GM18873 (cell line): ENCODE data around the gene PTPRN2.

ENCODE experiments used
- ATAC-seq: cut with Tn5 transposase; IDR thresholded peaks from one replicate; pipeline ENCODE4 v1.9.1; 2021; ENCODE audit warnings: mild to moderate bottlenecking, moderate library complexity, moderate number of reproducible peaks; ENCODE audit not compliant: unreplicated experiment, low FRiP score

Gene PTPRN2

DNA sequence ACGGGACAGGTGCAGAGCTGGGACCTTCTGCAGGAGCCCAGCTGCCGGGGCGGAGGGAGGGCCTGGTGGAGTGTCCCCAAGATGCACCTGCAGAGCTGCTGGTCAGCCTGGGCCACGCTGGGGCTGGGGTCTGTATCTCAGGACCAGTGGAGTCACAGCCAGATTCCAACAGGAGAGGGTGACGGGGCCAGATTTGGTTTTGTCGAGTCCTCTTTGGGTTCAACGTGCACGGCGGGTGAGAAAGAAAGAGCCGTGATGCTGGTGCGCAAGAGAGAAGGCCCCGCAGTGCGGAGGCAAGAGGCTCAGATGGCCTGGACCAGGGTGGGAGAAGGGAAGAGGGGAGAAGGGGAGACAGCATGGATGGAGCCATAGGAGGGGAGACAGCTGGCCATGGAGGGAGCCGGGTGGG is 462.9 kb downstream of the PTPRN2 start:
- ATAC-seq = no peak

DNA sequence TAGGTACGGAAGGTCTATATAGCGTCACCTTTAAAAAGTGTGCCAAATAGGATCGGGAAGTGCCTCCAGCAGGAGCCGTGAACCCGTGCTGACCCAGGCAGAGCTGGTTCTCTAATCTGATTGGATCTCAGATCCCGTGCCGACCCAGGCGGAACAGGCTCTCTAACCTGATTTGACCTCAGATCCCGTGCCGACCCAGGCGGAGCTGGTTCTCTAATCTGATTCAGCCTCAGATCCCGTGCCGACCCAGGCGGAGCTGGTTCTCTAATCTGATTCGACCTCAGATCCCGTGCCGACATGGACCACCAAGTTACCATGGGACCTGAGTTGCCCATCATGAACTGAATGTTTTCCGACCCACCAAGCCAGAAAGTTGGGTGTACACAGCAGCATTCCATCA is 463.9 kb downstream of the PTPRN2 start:
- ATAC-seq = no peak

DNA sequence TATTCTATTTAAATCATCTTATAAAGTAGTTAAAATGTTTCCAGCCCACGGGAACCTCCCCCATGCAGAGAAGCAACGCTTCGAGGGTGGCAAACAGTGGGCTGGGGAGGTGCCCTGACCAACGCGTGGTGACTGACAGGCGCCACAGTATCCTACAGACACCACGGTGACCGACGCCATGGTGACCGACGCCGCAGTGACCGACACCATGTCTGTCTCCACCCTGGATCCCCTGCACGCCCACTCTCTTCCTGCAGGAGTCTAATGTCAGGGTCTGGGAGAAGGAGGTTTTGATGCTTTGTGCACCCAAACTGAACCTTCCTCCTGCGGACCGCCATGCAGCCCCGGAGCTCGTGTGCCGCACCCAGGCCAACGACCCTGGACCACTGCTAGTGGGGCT is 464.4 kb downstream of the PTPRN2 start:
- ATAC-seq = no peak

DNA sequence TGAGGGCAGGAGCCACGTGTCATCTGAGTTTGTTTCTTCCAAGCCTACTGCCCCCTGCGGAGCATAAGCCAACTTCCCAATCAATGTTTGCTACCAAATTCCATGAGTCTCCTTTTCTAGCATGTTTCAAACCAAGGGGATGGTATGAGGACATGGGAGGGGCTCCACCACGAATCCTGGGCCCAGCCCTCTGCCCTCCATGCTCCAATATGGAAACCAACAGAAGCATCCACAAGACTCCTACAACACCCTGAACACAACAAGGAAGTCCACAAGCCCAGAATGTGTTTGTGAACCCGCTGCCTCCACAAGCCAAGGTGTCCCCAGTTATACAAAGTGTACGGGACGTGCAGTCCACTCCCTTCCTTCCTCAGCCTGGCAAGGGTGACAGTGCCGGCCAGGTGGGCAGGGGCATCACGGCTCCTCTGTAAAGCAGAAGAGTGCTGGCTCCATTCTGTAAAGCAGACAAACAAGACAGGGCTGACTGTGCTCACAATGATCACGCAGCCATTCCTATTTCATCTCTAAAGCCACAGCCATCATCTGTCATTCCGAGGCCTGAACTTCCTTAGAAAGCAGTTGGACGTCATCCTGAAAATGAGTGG is 466.1 kb downstream of the PTPRN2 start:
- no peak for ATAC-seq

DNA sequence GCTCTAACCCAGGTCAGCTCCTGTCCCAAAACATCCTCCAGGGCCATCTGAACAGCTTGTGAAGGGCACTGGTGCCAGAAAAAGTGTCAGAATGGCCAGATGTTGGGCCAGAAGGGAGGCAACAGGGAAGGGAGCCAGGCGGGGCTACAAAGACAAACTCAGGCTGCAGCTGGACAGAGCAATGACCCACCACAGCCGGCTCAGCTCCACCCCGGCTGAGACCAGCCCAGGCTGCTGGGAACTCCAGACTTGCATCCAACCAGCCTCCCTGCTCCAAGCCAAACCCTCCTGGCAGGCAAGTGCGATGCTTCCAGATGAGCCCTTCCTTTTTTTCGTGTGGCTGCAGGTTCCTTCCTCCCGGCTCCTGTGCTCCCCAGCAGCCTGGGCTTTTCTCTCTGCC is 466.9 kb downstream of the PTPRN2 start:
- no peak for ATAC-seq

DNA sequence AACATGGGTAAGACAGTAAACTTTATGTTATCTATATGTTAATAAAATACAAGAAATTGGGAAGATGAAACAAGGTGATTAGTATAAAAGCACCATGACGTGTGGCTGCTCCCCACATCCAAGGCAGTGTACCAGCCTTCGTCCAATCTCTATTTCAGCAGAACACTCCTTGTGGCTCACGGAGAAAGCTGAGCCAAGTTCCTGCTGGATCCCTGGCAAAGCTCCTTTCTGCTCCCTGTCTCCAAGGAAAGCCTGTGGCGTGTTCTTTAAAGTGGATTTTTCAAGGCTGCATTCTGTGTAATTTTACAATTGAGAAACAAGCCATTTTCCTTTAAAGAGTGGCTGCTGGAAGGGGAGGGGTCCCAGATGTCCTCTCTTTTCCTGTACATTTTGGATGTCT is 467.3 kb downstream of the PTPRN2 start:
- no peak for ATAC-seq

DNA sequence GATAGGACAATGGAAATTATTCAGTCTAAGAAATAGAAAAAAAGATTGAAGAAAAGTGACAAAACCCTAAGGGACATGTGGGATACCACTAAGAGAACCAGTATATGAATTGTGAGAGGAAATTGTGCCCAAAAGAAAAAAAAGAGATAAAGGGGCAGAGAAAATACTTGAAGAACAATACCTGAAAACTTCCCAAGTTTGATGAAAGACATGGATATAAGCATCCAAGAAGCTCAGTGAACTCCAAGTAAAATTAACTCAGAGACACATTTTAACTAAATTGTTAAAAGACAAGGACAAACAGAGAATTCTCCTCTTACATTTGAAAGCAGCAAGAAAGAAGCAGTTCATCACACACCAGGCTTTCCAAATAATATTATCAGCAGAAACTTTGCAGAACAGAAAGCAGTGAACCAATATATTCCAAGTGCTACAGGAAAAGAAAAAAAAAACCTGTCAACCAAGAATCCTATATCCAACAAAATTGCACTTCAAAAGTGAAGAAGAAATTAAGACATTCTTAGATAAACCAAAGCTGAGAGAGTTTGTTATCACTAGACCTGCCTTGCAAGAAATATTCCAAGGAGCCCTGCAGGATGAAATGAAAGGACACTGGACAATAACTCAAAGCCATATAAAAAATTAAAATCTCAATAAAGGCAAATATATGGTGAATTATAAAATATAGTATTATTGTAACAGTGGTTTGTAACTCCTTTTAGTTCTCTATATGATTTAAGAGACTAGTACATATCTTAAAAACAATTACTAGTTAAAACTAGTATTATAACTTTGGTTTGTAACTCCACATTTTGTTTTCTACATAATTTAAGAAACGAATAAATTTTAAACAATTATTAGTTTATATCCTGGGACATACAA is 470.0 kb downstream of the PTPRN2 start:
- no peak for ATAC-seq

DNA sequence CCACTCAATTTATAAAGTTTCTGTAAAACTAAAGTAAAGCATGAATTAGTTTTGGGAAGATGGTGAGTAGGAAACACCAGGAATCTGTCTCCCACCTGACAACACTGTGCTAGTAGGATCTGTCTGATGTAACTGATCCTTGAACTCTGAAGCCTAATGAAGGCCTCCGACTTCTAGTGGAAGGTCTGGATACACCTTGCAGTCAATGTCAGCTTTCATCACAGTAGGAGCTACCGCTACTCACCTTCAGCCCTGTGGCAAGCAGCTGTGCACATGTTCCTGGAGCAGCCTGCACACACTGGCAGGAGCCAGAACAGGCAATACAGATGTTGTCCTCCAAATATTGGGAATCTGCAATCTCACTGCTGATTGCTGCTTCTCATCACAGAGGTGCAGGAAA is 471.4 kb downstream of the PTPRN2 start:
- ATAC-seq = no peak

DNA sequence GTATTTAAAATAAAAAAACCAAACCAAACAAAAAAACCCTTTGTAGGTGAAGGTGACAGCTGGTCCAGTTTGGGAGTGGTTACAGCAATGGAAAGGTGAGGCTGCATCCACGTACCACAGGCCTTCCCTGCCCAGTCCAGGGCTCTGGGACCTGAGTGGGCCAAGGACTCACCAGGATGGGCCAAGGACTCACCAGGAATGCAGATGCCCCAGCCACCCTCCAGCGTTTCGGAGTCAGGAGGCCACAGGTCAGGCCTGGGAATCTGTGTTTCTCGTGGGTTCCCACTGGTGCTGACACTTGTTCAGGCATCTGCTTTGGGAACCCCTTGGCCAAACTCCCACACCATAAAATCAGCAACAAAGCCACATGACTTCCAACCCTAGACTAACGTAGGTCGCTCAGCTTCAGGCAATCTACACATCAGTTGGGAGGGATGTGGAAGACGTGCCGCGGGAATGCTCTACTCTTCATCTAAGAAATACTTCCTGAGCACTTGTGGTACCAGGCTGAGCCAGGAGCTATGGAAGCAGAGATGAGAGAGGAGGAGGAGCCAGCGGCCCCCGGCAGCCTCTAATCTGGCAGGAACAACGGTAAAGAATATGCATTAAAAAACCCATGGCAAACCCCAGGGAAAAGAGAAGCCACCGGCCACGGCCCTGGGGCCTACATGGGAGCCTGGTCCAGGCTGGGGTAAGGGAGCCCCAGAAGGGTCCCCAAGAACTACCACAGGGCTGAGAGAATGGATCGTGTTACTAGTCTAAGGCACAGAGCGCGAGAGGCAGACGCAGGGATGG is 473.4 kb downstream of the PTPRN2 start:
- ATAC-seq = no peak

DNA sequence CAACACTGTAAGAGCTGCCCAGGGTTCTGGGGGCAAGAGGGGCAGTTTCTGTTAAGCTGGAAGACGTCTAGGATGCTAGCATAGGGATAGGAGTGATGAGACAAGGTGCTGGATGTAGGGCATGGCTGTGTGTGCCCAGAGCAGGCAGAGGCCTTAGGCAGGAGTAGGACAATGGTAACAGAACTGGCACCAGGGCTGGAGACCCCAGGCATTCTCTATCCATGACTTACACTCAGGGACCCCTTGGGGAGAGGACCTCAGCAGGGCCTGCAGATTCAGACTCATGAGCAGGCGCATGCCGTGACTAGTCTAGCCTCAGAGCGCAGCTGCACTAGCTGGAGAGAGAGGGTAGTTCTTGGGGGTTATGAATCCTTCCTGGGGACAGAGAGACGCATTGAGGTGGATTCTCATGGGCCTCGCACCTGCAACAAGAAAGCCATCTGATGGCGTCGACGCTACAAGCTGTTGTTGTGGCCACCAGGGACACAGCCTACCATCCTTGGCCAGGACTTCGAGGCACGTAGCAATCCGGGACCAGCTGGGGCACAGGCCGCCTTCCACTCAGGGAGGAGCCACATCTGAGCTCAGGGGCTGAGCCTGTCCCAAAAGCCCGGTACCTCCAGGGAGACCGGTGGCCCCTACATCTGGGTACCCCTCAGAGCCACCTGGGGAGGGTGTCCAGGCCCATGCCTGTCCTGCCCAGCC is 474.1 kb downstream of the PTPRN2 start:
- ATAC-seq = no peak

DNA sequence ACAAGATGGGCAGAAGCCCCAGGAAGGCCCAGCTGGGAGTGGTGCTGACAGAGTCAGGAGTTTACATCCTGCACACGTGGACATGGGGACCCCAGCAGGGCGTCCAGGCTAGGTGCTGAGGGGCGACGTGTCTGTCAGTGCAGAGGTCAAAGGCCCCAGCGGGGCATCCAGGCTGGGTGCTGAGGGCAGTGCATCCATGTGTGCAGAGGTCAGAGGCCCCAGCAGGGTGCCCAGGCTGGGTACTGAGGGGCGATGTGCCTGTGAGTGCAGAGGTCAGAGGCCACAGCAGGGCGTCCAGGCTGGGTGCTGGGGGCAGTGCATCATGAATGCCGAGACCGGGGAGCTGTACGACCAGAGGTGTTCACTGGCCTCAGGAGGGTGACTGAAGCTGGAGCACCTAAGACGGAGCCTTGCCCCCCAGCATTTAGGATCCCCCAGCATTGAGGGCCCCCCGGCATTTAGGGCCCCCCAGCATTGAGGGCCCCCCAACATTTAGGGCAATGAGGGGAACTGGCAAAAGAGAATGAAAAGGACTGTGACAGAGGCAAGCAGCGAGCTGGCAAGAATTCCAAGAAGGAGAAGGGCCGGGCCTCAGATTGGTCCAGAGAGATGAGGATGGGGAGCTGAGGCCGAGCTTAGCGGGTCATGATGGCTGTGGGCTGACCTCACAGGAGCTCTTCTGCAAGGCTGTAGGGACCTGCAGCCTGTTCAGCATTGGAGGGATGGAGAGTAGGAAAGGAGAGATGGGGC is 474.9 kb downstream of the PTPRN2 start:
- no peak for ATAC-seq

DNA sequence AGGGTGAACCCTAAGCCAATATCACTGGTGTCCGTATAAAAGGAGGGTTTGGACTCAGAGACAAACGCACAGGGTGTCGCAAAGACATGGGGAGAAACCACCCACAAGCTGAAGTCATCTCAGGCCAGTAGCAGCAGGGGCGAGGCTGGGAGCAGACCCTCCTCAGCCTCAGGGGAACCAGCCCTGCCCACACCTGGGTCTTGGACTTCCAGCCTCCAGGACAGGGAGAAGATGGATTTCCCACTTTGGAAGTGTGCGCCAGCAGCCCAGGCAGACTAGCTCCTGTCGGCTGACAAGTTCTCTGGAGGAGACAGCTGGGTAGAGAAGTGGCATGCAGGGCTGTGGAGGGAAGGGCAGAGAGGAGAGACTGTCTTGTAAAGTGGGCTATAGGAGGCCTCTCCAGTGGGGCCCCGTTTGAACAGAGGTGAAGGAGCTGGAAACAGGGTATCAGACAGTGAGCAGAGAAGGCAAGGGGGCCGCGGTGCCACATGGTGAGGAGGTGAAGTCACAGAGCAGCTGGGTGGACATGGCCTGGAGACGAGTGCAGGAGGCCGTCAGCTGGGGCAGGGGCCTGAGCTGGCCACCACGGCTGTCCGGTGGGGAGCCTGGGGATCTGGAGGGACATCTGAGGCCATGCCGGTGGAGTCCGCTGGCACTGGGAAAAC is 475.6 kb downstream of the PTPRN2 start:
- ATAC-seq = no peak

DNA sequence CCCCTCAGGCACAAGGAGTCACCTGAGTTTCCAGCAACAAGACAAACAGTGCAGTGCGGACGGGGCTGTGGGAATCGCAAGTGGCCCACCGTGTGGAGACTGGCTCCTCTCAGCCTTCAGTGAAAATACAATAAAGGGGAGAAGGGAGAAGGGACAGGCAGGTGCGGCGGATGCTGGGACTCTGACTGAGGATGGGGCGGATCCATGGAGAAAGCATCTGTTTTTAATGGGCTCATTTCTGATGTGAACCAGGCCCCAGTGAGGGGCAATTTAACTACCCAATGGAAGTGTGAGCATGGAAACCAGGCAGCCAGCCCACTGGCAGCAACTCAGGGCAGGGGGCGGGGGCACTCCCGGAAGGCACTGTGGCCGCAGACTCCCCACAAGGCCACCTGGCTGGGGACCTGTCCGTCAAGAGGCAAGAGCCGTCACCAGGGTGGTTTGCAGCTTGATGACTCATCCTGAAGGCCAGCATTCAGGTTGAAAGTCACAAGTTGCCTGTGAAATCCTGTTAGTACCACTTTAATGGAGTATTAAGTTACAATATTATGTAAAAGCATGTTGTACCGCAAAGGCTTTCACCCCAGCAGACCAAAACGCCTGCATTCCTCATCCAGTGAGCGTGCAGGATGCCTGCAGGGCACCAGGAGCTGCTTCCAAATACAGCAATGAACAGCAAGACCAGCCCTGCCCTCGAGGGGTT is 476.4 kb downstream of the PTPRN2 start:
- ATAC-seq = no peak

DNA sequence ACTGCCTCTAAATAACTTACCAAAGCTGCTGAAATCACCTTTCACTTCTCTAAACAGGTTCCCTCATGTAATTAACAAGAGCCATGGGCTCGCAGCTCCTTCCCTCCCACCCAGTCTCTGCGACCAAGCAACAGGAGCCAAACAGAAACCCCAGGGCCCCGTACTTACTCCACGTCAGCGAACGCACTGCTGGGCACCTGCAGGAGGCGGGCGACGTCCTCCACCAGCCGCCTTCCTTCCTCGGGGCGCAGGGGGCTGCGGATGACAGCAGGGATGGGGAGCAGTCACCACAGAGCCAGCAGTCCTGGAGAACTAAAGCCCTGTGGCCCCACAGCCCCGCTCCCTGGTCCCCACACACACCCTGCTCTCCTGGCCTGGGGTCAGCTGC is 477.0 kb downstream of the PTPRN2 start:
- ATAC-seq = no peak

DNA sequence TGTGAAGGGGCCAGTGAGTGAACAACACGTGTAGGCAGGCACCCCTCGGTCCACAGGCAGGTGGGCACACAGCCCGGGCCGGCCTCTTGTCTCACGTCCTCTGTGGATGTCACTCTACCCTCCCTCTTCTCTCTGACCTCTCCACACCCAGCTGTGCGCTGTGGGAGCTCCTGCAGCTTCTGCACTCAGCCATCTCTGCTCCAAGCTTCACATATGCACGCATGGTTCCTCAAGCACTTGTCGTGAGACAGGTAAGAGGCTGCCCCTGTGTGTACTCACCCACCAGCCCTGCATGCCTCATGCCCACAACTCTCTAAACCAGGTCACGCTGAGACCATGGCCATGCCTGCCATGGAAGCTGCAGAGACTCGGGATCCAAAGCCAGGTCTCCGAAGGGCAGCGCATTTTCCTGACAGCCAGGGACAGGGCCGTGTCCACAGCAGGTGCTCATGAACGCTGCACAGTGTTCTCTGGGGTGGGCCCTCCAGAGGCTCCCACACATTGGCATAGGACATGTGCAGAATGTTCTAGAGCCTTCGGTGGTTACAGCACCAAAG is 477.5 kb downstream of the PTPRN2 start:
- ATAC-seq = no peak

DNA sequence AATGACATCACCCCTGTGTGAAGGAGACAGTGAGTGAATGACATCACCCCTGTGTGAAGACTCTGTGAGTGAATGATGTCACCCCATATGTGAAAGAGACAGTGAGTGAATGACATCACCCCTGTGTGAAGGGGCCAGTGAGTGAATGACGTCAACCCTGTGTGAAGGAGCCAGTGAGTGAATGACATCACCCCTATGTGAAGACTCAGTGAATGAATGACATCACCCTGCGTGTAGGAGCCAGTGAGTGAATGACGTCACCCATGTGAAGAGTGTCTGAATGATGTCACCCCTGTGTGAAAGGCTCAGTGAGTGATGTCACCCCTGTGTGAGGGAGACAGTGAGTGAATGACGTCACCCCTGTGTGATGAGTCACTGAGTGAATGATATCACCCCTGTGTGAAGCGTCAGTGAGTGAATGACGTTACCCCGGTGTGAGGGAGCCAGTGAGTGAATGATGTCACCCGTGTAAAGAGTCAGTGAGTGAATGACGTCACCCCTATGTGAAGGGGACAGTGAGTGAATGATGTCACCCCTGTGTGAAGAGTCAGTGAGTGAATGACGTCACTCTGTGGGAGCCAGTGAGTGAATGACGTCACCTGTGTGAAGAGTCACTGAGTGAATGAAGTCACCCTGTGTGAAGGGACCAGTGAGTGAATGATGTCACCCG is 478.1 kb downstream of the PTPRN2 start:
- ATAC-seq = no peak

DNA sequence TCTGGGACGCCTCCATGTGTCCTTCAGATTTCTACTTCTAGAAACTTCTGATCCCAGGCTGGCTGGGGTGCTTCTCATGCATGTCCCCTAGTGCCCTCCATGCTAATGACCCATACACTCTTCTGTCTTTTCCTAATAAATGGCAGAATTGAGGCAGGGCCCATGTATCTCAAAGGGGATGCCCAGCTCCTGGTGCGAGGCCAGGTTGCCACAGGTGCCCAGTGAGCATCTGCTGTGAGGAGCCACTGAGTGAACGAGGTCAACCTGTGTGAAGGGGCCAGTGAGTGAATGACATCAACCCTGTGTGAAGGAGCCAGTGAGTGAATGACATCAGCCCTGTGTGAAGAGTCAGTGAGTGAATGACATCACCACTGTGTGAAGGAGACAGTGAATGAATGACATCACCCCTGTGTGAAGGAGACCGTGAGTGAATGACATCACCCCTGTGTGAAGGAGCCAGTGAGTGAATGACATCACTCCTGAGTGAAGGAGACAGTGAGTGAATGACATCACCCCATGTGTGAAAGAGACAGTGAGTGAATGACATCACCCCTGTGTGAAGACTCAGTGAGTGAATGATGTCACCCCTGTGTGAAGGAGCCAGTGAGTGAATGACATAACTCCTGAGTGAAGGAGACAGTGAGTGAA is 478.9 kb downstream of the PTPRN2 start:
- ATAC-seq = no peak

DNA sequence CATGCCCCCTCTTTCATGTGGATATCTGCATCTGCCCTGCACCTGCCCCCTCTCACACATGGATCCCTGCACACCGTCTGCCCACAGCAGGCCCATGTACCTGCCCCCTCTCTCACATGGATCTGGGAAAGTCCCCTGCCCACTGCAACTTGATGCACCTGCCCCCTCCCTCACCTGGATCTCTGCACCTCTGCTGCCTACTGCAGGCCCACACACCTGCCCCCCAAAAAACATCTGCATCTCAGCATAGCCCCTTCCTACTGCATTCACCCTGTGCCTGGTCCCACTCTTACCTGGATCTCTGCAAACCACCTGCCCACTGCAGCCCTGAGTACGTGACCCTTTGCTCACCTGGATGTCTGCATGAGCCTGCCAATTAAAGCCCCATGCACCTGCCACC is 479.8 kb downstream of the PTPRN2 start:
- no peak for ATAC-seq
